ENCODE data around the gene ANP32B. TPM values are rescaled to one million over a fixed set of nuclear protein-coding genes. Genes with fewer than 3 reads are reported as not detected.

Gene ANP32B
- total RNA-seq, 1 donor from 2014 or later, result 220 TPM

DNA sequence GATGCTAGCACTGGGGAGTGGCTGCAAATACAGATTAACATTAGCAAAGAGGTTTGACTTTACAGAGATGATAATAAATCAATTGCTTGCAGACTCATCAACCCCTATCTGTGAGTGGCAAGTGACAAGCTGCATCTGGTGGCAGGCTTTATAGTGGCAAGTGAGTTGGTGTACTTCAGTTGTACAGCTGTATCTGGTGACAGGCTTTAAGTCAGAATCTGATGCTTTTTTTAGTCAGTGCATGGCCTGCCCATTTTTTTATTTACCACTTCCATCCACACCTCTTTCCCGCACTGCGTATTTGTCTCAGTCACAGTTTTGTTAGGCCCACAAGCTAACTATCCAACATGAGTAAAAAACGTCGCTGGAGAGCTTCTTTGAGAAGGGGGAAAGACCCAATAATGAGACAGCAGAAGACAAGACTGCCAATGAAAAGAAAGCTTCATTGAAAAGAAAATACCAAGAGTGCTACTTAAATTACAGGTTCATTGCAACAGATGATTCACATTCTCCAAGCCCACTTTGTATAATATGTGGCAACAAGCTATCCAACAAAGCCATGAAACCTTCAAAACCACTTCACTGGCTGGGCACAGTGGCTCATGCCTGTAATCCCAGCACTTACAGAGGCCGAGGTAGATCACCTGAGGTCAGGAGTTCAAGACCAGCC lies 23.1 kb downstream of the ANP32B start:
- Mint-ChIP-seq H3K27ac (ENCODE audit: unreplicated experiment) (no peak overlapping the region), H3K9me3 (no peaks in the 10 kb centered on the region), H3K4me1 (no peaks in the 10 kb centered on the region), H3K4me3 (no peak overlapping the region), H3K36me3 (ENCODE audit: low read depth) (peaks cover 48% of the 10 kb centered on the region), H3K27me3 (ENCODE audit: low read depth) (peaks cover 57% of the 10 kb centered on the region)
- no peak for DNase-seq (ENCODE audit: low read depth, low spot score)
- TF ChIP-seq, protein P1, sequence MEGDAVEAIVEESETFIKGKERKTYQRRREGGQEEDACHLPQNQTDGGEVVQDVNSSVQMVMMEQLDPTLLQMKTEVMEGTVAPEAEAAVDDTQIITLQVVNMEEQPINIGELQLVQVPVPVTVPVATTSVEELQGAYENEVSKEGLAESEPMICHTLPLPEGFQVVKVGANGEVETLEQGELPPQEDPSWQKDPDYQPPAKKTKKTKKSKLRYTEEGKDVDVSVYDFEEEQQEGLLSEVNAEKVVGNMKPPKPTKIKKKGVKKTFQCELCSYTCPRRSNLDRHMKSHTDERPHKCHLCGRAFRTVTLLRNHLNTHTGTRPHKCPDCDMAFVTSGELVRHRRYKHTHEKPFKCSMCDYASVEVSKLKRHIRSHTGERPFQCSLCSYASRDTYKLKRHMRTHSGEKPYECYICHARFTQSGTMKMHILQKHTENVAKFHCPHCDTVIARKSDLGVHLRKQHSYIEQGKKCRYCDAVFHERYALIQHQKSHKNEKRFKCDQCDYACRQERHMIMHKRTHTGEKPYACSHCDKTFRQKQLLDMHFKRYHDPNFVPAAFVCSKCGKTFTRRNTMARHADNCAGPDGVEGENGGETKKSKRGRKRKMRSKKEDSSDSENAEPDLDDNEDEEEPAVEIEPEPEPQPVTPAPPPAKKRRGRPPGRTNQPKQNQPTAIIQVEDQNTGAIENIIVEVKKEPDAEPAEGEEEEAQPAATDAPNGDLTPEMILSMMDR (conservative IDR thresholded peaks at IDR 0.05), result no peak

DNA sequence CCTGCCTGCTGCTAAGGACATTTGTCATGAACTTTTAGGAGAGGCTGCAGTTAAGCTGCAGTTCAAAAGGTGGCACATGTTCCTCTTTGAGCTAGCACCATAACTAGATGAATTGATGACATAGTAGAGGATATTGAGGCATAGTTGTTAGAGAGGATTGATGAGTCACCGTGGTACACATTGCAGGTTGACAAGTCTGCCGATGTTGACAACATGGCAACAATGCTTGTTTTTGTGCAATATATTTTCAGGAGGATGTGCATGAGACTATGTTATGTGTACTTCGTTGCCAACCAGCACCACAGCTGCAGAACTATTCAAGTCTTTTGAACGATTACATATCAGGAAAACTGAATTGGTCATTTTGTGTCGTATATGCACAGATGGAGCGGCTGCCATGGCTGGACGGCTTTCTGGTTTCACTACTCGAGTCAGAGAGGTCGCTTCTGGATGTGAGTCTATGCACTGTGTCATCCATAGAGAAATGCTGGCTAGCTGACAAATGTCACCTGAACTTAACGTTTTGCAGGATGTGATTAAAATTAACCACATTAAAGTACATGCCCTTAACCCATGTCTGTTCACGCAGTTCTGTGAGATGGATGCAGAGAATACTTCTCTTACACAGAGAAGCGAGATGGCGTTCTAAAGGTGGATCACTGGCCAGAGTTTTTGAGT lies 24.2 kb downstream of the ANP32B start:
- Mint-ChIP-seq H3K4me1 (no peaks in the 10 kb centered on the region), H3K27ac (ENCODE audit: unreplicated experiment) (no peak overlapping the region)

DNA sequence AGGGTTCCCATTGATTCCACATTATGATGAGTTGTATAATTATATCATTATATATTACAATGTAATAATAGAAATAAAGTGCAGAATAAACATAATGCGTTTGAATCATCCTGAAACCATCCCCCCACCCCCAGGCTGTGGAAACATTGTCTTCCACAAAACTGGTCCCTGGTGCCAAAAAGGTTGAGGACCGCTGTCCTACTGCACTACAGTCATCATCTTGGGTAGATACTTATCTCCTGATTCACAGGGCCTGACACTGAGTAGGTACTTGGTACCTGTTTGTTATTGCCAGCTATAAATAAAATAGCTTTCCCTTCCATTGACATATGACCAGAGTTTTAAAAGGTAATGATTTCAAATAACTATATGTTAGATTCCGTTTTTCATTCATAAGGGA lies 25.6 kb downstream of the ANP32B start:
- peaks cover 73% of the 10 kb centered on the region for H3K27me3 Mint-ChIP-seq (ENCODE audit: low read depth)
- H3K36me3 Mint-ChIP-seq (ENCODE audit: low read depth), result peaks cover 55% of the 10 kb centered on the region
- no peak overlapping the region for H3K27ac Mint-ChIP-seq (ENCODE audit: unreplicated experiment)
- no peaks in the 10 kb centered on the region for H3K9me3 Mint-ChIP-seq
- H3K4me1 Mint-ChIP-seq, result no peaks in the 10 kb centered on the region
- no peak overlapping the region for H3K4me3 Mint-ChIP-seq
- no peak for DNase-seq (ENCODE audit: low read depth, low spot score)
- TF ChIP-seq, protein P1 (conservative IDR thresholded peaks at IDR 0.05), result no peak

More for the DNA sequence above, 24.2 kb downstream of the ANP32B start:
- Mint-ChIP-seq H3K9me3 (no peaks in the 10 kb centered on the region), H3K4me3 (no peak overlapping the region), H3K36me3 (ENCODE audit: low read depth) (peaks cover 55% of the 10 kb centered on the region), H3K27me3 (ENCODE audit: low read depth) (peaks cover 67% of the 10 kb centered on the region)
- TF ChIP-seq, protein P1 (conservative IDR thresholded peaks at IDR 0.05), result no peak
- DNase-seq (ENCODE audit: low read depth, low spot score), result no peak

DNA sequence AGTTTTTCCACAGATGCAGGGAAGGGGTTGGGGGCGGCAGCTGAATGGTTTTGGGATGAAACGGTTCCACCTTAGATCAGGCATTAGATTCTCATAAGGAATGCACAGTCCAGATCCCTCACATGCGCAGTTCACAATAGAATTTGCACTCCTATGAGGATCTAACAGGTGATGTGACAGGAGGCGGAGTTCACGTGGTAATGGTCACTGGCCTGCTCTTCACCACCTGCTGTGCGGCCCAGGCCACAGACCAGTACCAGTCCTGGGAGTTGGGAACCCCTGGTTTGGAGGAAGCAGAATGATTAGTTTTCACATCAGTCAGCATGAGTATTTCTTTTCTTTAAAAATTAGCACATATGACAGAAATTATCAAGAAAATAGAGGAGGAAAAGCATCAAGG lies 26.3 kb downstream of the ANP32B start:
- no peak for DNase-seq (ENCODE audit: low read depth, low spot score)
- peaks cover 69% of the 10 kb centered on the region for H3K27me3 Mint-ChIP-seq (ENCODE audit: low read depth)
- no peaks in the 10 kb centered on the region for H3K4me1 Mint-ChIP-seq
- TF ChIP-seq, protein P1 (conservative IDR thresholded peaks at IDR 0.05), result no peak
- H3K9me3 Mint-ChIP-seq, result no peaks in the 10 kb centered on the region
- peaks cover 53% of the 10 kb centered on the region for H3K36me3 Mint-ChIP-seq (ENCODE audit: low read depth)
- H3K4me3 Mint-ChIP-seq, result no peak overlapping the region
- H3K27ac Mint-ChIP-seq (ENCODE audit: unreplicated experiment), result no peak overlapping the region

DNA sequence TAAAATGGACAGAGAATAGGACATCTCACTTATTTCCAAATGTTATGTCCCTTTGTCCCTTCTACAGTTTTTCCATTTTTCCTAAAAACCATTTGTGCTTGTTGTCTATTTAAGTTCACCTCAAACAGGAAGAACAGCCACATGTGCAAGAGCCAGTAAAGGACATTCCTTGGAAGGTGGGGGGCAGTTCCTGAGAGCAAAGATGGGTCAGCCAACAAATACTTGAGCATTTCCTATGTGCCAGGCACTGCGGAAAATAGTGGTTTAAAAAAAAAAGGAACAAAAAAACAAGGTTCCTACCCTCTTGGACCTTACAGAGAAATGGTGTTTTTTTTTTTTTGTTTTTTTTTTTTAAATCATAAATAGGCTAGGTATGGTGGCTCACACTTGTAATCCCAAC lies 26.8 kb downstream of the ANP32B start:
- TF ChIP-seq, protein P1 (conservative IDR thresholded peaks at IDR 0.05), result no peak
- H3K4me3 Mint-ChIP-seq, result no peak overlapping the region
- no peaks in the 10 kb centered on the region for H3K4me1 Mint-ChIP-seq
- peaks cover 68% of the 10 kb centered on the region for H3K27me3 Mint-ChIP-seq (ENCODE audit: low read depth)
- no peak overlapping the region for H3K27ac Mint-ChIP-seq (ENCODE audit: unreplicated experiment)
- no peak for DNase-seq (ENCODE audit: low read depth, low spot score)
- H3K9me3 Mint-ChIP-seq, result no peaks in the 10 kb centered on the region
- H3K36me3 Mint-ChIP-seq (ENCODE audit: low read depth), result peaks cover 53% of the 10 kb centered on the region
